Urinary bladder (tissue), 4 donors: ENCODE data around the gene C6orf47. TPM values are rescaled to one million over a fixed set of nuclear protein-coding genes. Genes with fewer than 3 reads are reported as not detected.

Source experiments
- DNase-seq: peaks from one replicate; pipeline ENCODE4 v3.0.0-alpha.2; 2015; ENCODE audit errors: extremely low spot score
- H3K27ac ChIP-seq: one replicate; pipeline ENCODE4 v1.5.1; 2013; ENCODE audit warnings: low read depth, mild to moderate bottlenecking, moderate library complexity
- H3K36me3 ChIP-seq: one replicate; pipeline ENCODE4 v1.6.1; 2013; ENCODE audit warnings: mild to moderate bottlenecking, moderate library complexity; ENCODE audit not compliant: insufficient read depth
- H3K4me1 ChIP-seq: one replicate; pipeline ENCODE4 v1.6.1; 2013; ENCODE audit warnings: mild to moderate bottlenecking, moderate library complexity; ENCODE audit not compliant: insufficient read depth
- H3K4me3 ChIP-seq: one replicate; pipeline ENCODE4 v1.5.1; 2013; ENCODE audit warnings: low read depth, low read length
- WGBS: extraction: QIAGEN DNeasy Blood & Tissue Kit; methylation state at CpG from one replicate; pipeline ENCODE4 v1.1.7; 2013; 5-methylcytosine and 5-hydroxymethylcytosine counted together
- polyA plus RNA-seq: library from polyadenylated mRNA; stranded (reverse); fragments of 200-250 nt; gene quantifications from one replicate; pipeline ENCODE4 v1.2.3, GENCODE V29; 2013
- total RNA-seq: library from RNA; depleted of rRNA; stranded (reverse); fragments of >200 nt; gene quantifications from one replicate; pipeline ENCODE4 v1.2.3, GENCODE V29; 2014
- donor health status: healthy with polysubstance abuse.
- donor health status: healthy.

C6orf47 gene
- total and polyA plus RNA-seq, 2 donors = 17.6 to 29.7 TPM

- 21% methylated on average over 13 of the region's 13 CpGs for WGBS
- peak overlapping the region; percentile 92 for H3K27ac ChIP-seq
- peaks cover 3% of the 10 kb centered on the region for H3K4me1 ChIP-seq
- H3K4me3 ChIP-seq = peak overlapping the region; percentile 81
- no peak for DNase-seq
- H3K36me3 ChIP-seq = no peaks in the 10 kb centered on the region
Observed at GRCh38 chr6:31659649-31660380, 763 bp downstream of the C6orf47 start.

GRCh38 chr6:31658983-31659648 lies 1.5 kb downstream of the C6orf47 start:
- Histone ChIP-seq H3K4me3 (peak overlapping the region; percentile 21), H3K4me1 (peaks cover 3% of the 10 kb centered on the region), H3K27ac (no peak overlapping the region), H3K36me3 (no peaks in the 10 kb centered on the region)
- 83% methylated on average over 13 of the region's 13 CpGs for WGBS
- DNase-seq = no peak

GRCh38 chr6:31658158-31658688 lies 2.4 kb downstream of the C6orf47 start:
- DNase-seq = no peak
- no peak overlapping the region for H3K27ac ChIP-seq
- WGBS = 78% methylated on average over 4 of the region's 4 CpGs
- H3K4me1 ChIP-seq = peaks cover 3% of the 10 kb centered on the region
- no peaks in the 10 kb centered on the region for H3K36me3 ChIP-seq
- no peak overlapping the region for H3K4me3 ChIP-seq

- Histone ChIP-seq H3K4me3 (no peak overlapping the region), H3K27ac (no peak overlapping the region), H3K36me3 (no peaks in the 10 kb centered on the region), H3K4me1 (peaks cover 3% of the 10 kb centered on the region)
- no peak for DNase-seq
- WGBS = 73% methylated on average over 6 of the region's 6 CpGs
Observed at GRCh38 chr6:31657406-31658157, 3.0 kb downstream of the C6orf47 start.

- DNase-seq = no peak
- Histone ChIP-seq H3K27ac (no peak within 1 kb of the TSS), H3K36me3 (no peaks in the 10 kb centered on the region), H3K4me3 (no peak within 1 kb of the TSS), H3K4me1 (peaks cover 3% of the 10 kb centered on the region)
- 86% methylated on average over 8 of the region's 8 CpGs for WGBS
Observed at GRCh38 chr6:31655349-31656237, 5.0 kb downstream of the C6orf47 start, which contains the start of gene APOM. TSS of gene APOM (plus strand) at chr6:31655894. CDS start at chr6:31655967, 73 bp downstream.

GRCh38 chr6:31654574-31655348 lies 5.8 kb downstream of the C6orf47 start:
- no peak overlapping the region for H3K27ac ChIP-seq
- H3K4me3 ChIP-seq = no peak overlapping the region
- no peaks in the 10 kb centered on the region for H3K36me3 ChIP-seq
- 94% methylated on average over 8 of the region's 8 CpGs for WGBS
- peaks cover 3% of the 10 kb centered on the region for H3K4me1 ChIP-seq
- DNase-seq = no peak

- 7% methylated on average over 37 of the region's 37 CpGs for WGBS
- Histone ChIP-seq H3K4me3 (peak overlapping the region; percentile 52), H3K36me3 (peaks cover 4% of the 10 kb centered on the region), H3K27ac (peak overlapping the region; percentile 96), H3K4me1 (no peaks in the 10 kb centered on the region)
- peak; percentile 94 for DNase-seq
Observed at GRCh38 chr6:31652925-31653724, 7.5 kb downstream of the C6orf47 start.

GRCh38 chr6:31651602-31652191 lies 8.9 kb downstream of the C6orf47 start:
- 2% methylated on average over 29 of the region's 29 CpGs for WGBS
- H3K4me1 ChIP-seq = no peaks in the 10 kb centered on the region

GRCh38 chr6:31645325-31645724 lies 15.3 kb downstream of the C6orf47 start:
- Histone ChIP-seq H3K4me1 (no peaks in the 10 kb centered on the region), H3K36me3 (peaks cover 19% of the 10 kb centered on the region), H3K27ac (no peak overlapping the region), H3K4me3 (no peak overlapping the region)
- 94% methylated on average over 9 of the region's 9 CpGs for WGBS
- no peak for DNase-seq

More at GRCh38 chr6:31651602-31652191, 8.9 kb downstream of the C6orf47 start:
- H3K27ac ChIP-seq = peak overlapping the region; percentile 96
- DNase-seq = peak; percentile 54
- peak overlapping the region; percentile 59 for H3K4me3 ChIP-seq
- peaks cover 9% of the 10 kb centered on the region for H3K36me3 ChIP-seq

GRCh38 chr6:31643818-31644454 lies 16.6 kb downstream of the C6orf47 start:
- Histone ChIP-seq H3K4me3 (no peak overlapping the region), H3K36me3 (peaks cover 21% of the 10 kb centered on the region), H3K27ac (no peak overlapping the region), H3K4me1 (no peaks in the 10 kb centered on the region)
- 91% methylated on average over 17 of the region's 17 CpGs for WGBS
- no peak for DNase-seq
